Neutrophil (primary cell): ENCODE results near the gene CECR2.

Experiments used
- H3K27ac ChIP-seq: fragments of 200-600 bp; sonication (generic); 2 replicates; pipeline ENCODE4 v1.5.1; 2016; ENCODE audit warnings: mild to moderate bottlenecking, moderate library complexity
- H3K27me3 ChIP-seq: fragments of 200-600 bp; sonication (generic); 2 replicates; pipeline ENCODE4 v1.6.0; 2016; ENCODE audit warnings: mild to moderate bottlenecking
- H3K36me3 ChIP-seq: fragments of 200-600 bp; sonication (generic); 2 replicates; pipeline ENCODE4 v1.5.1; 2017
- H3K4me1 ChIP-seq, 2 experiments: fragments of 200-600 bp in 1 of 2; sonication (generic) in 1 of 2; 1 replicate in 1 of 2; 2 replicates in 1 of 2; pipeline versions ENCODE4 v1.5.1 to v1.6.1; 2013 to 2016; ENCODE audit warnings: low read depth in 1 of 2, low read length in 1 of 2, mild to moderate bottlenecking in 1 of 2, moderate library complexity in 1 of 2; ENCODE audit not compliant: control insufficient read depth in 1 of 2, insufficient read depth in 1 of 2
- H3K4me3 ChIP-seq, 2 experiments: fragments of 200-600 bp in 1 of 2; sonication (generic) in 1 of 2; 1 replicate in 1 of 2; 2 replicates in 1 of 2; pipeline ENCODE4 v1.5.1; 2013 to 2016; ENCODE audit warnings: low read depth in 1 of 2, low read length in 1 of 2, mild to moderate bottlenecking in 1 of 2, moderate library complexity in 1 of 2
- H3K9me3 ChIP-seq: fragments of 200-600 bp; sonication (generic); 2 replicates; pipeline ENCODE4 v1.5.1; 2016
- TF ChIP-seq, protein P1 (sequence below): fragments of 200-600 bp; sonication (generic); IDR thresholded peaks from 2 replicates; pipeline ENCODE4 v1.5.1; 2016; ENCODE audit warnings: antibody characterized with exemption

The CECR2 gene

DNA sequence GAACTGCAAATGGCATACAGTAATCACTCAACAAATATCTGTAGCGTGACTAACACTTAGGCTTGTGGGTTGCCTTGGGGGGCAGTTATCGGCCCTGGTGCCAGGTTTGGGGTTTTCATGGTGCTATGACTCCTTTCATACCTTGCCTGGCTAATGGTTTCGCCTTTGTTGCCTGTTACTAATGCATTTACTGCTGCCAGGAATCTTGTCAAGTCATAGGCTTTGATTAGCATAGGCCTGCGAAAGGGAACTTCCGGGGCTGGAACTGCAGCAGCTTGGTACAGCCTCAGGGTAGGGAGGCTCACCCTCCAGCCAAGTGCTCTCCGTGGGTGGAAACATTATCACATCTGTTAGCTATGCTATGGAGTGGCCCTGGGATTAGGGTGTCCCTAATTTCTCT lies 207.2 kb downstream of the CECR2 start:
- Histone ChIP-seq H3K27ac (no peak overlapping the region), H3K9me3 (no peaks in the 10 kb centered on the region), H3K27me3 (no peaks in the 10 kb centered on the region), H3K36me3 (no peaks in the 10 kb centered on the region), H3K4me1 (no peaks in the 10 kb centered on the region), H3K4me3 (no peak overlapping the region)
- TF ChIP-seq, protein P1, sequence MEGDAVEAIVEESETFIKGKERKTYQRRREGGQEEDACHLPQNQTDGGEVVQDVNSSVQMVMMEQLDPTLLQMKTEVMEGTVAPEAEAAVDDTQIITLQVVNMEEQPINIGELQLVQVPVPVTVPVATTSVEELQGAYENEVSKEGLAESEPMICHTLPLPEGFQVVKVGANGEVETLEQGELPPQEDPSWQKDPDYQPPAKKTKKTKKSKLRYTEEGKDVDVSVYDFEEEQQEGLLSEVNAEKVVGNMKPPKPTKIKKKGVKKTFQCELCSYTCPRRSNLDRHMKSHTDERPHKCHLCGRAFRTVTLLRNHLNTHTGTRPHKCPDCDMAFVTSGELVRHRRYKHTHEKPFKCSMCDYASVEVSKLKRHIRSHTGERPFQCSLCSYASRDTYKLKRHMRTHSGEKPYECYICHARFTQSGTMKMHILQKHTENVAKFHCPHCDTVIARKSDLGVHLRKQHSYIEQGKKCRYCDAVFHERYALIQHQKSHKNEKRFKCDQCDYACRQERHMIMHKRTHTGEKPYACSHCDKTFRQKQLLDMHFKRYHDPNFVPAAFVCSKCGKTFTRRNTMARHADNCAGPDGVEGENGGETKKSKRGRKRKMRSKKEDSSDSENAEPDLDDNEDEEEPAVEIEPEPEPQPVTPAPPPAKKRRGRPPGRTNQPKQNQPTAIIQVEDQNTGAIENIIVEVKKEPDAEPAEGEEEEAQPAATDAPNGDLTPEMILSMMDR, result no peak

DNA sequence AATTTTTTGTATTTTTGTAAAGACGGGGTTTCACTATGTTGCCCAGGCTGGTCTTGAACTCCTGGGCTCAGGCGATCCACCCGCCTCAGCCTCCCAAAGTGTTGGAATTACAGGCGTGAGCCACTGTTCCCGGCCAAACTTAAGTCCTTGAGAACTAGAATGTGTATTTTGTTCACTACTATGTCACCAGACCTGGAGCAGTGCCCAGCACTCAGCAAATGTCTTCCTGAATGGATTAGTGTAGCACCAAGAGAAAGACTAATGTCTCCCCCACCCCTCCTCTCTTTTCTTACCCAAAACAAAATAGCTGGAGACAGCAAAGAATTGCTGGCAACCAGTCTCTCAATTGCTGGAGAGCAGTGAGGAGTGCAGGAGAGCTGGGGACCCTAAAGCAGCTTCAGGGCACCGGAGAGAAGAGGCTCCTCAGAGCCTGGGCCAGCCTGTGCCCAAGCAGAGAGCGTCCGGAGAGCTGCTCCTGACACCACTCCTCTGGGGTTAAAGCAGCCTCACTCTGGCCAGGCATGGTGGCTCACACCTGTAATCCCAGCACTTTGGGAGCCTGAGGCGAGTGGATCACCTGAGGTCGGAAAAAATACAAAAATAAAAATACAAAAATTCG lies 209.0 kb downstream of the CECR2 start:
- H3K27ac ChIP-seq, result no peak overlapping the region
- H3K4me1 ChIP-seq, result no peaks in the 10 kb centered on the region
- no peaks in the 10 kb centered on the region for H3K27me3 ChIP-seq
- H3K36me3 ChIP-seq, result no peaks in the 10 kb centered on the region
- TF ChIP-seq, protein P1, result no peak
- no peaks in the 10 kb centered on the region for H3K9me3 ChIP-seq
- no peak overlapping the region for H3K4me3 ChIP-seq

DNA sequence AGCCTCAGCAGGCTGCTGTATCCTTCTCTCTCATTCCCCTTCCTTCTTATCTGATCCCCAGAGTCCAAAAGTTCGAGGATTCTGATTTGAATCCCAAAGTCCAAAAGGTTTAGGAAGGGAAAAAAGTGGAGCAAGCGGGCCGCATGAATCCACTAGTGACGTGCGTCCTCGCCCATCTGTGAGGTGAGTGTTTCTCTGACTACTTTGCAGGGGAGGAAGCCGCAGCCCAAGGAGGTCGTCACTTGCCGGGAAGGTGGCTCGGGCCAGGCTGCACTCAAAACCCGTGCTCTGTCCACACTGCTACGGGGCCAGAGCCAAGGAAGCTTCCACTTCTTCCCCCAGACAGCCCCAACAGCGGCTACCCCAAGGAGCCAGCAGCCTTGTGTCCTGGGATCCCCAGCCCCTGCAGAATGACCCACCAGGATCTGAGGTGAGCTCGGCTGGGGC lies 210.3 kb downstream of the CECR2 start:
- Histone ChIP-seq H3K27ac (no peak overlapping the region), H3K36me3 (no peaks in the 10 kb centered on the region)

DNA sequence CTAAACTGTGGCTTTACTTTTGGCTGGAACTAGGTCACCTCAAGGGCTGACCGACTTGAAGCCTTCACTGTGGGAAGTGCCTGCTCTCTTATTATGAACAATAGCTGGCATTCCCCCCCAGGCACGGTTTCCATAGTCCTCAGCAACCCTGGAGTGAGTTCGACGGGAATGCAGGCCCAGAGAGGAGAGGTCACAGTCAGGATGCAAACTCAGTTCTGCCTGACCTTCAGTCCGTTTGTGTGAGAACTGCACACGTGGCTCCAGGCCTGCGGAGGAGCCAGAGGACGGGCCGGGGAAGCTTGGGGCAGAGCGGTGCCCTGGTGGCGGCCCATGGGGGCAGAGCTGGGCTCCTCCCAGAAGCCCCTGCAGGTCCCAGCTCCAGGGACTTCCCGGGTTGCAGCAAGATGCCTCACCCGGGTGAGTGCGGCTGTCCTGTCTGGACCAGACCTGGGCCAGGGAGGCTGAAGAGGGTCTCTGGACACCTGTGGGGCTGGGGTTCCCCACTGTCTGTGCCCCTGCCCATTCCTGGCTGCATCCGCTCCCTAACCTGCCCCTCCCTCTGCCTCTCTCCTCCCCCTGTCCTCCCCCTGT lies 211.3 kb downstream of the CECR2 start:
- H3K27ac ChIP-seq, result no peak overlapping the region
- H3K27me3 ChIP-seq, result no peaks in the 10 kb centered on the region
- H3K4me1 ChIP-seq, result no peaks in the 10 kb centered on the region
- H3K9me3 ChIP-seq, result no peaks in the 10 kb centered on the region
- H3K4me3 ChIP-seq, result no peak overlapping the region
- TF ChIP-seq, protein P1, result no peak
- H3K36me3 ChIP-seq, result no peaks in the 10 kb centered on the region

More for the DNA sequence above, 210.3 kb downstream of the CECR2 start:
- H3K4me3 ChIP-seq, result no peak overlapping the region
- H3K9me3 ChIP-seq, result no peaks in the 10 kb centered on the region
- H3K27me3 ChIP-seq, result no peaks in the 10 kb centered on the region
- TF ChIP-seq, protein P1, result no peak
- no peaks in the 10 kb centered on the region for H3K4me1 ChIP-seq

DNA sequence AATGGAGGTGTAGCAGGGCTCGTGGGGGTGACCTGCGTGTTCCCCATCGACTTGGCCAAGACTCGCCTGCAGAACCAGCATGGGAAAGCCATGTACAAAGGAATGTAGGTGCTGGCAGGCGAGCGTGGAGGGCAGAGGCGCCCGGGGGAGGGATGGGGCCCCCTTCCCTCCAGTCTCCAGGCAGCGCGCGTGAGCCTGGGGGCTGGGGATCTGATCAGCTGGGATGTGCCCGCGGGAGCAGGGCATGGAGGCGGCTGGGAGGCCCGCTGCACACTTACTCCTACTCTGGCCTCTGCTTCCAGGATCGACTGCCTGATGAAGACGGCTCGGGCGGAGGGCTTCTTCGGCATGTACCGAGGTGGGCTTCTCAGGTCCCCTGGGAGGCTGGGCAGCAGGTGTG lies 211.8 kb downstream of the CECR2 start:
- TF ChIP-seq, protein P1, result no peak
- Histone ChIP-seq H3K27me3 (no peaks in the 10 kb centered on the region), H3K4me3 (no peak overlapping the region)

More for the DNA sequence above, 211.8 kb downstream of the CECR2 start:
- no peak overlapping the region for H3K27ac ChIP-seq
- H3K36me3 ChIP-seq, result no peaks in the 10 kb centered on the region
- no peaks in the 10 kb centered on the region for H3K9me3 ChIP-seq
- H3K4me1 ChIP-seq, result no peaks in the 10 kb centered on the region
